SK-N-MC (cell line): Measurements from ENCODE around the gene TRAF3.
"Not testable (repeated sequence)": the region's sequence is repeated elsewhere in the genome, so short reads cannot be mapped to it uniquely, and the experiment has no call there.

ENCODE experiments used
- DNase-seq: peaks from one replicate; pipeline ENCODE4 v3.0.0-alpha.2; 2011; ENCODE audit warnings: low read depth, low spot score
- H3K27ac ChIP-seq: fragments of 200-600 bp; sonication (generic); 2 replicates; pipeline ENCODE4 v1.5.1; 2016; ENCODE audit warnings: mixed run types
- H3K36me3 ChIP-seq: fragments of 200-600 bp; sonication (generic); 2 replicates; pipeline ENCODE4 v1.6.1; 2017; ENCODE audit warnings: antibody characterized with exemption, low read length, mixed read lengths; ENCODE audit not compliant: insufficient read depth
- H3K4me3 ChIP-seq: fragments of 200-600 bp; sonication (generic); 2 replicates; pipeline ENCODE4 v1.5.1; 2016
- H3K9ac ChIP-seq: fragments of 200-600 bp; sonication (generic); 2 replicates; pipeline ENCODE4 v1.8.0; 2017; ENCODE audit warnings: mixed run types, mixed read lengths; ENCODE audit not compliant: insufficient read length
- H3K9me3 ChIP-seq: fragments of 200-600 bp; sonication (generic); 2 replicates; pipeline ENCODE4 v1.6.1; 2017; ENCODE audit warnings: low read depth, mild to moderate bottlenecking, antibody characterized with exemption, low read length, moderate library complexity, mixed read lengths
- EZH2 ChIP-seq: fragments of 200-600 bp; sonication (generic); IDR thresholded peaks from one replicate; pipeline ENCODE4 v1.6.1; 2017; ENCODE audit warnings: antibody characterized with exemption
- FOXP2 ChIP-seq: optimal IDR thresholded peaks from 2 replicates; pipeline ENCODE3; 2011; ENCODE audit warnings: mild to moderate bottlenecking, moderate library complexity; ENCODE audit not compliant: insufficient read depth; ENCODE audit errors: extremely low read length, control extremely low read depth
- POLR2AphosphoS5 ChIP-seq: IDR thresholded peaks from 2 replicates; pipeline ENCODE4 v1.6.1; 2012; ENCODE audit warnings: mild to moderate bottlenecking, low read depth, low read length, borderline replicate concordance

Gene TRAF3

DNA sequence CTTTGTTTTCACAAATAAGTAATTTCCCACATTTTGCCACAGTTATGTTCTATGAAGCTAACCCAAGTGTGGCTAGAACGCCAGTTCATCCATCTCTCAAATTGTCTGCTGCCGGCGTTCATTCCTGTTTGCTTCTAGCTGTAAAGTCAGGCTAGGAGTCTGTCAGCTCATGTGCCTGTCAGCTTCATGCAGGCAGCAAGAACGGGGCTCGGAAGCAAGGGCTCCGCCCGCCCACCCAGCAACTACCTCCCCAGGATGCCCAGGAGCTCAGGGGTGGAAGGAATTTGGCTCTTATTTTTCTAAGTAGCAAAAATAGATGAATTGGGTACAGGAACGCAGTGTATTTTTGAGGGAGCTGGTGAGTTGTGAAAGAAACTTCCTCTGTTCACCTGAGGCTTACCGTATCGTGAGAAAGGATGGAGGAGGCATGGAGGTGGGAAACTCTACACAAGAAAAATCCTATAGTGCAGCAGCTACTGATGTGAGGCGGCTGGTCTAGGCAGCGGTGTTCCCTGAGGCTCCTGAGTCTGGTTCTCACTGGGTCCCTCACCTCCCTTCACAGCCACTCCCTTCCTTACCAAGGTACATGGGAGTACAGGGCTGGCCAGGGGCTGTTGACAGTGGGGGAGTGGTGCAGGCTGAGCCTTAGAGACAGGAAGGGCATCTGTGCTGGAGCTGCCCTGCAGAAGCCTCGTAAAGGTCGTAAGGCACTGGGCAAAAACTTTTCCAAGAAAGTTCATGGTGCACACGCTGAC, 90.8 kb downstream of the TRAF3 start:
- H3K9ac ChIP-seq, result no peak overlapping the region
- no peak overlapping the region for H3K4me3 ChIP-seq
- TF ChIP-seq POLR2AphosphoS5, result no peak
- TF ChIP-seq EZH2, result no peak
- TF ChIP-seq FOXP2, result no peak
- H3K27ac ChIP-seq, result no peak overlapping the region
- peaks cover 49% of the 10 kb centered on the region for H3K36me3 ChIP-seq
- no peaks in the 10 kb centered on the region for H3K9me3 ChIP-seq
- DNase-seq, result no peak

GRCh38 chr14:102868956-102869547, 91.8 kb downstream of the TRAF3 start:
- TF ChIP-seq POLR2AphosphoS5 (no peak), EZH2 (no peak)
- no peaks in the 10 kb centered on the region for H3K9me3 ChIP-seq
- H3K4me3 ChIP-seq, result no peak overlapping the region
- H3K36me3 ChIP-seq, result peaks cover 46% of the 10 kb centered on the region
- no peak overlapping the region for H3K27ac ChIP-seq
- no peak overlapping the region for H3K9ac ChIP-seq
- no peak for DNase-seq

- H3K27ac ChIP-seq, result no peak overlapping the region
- H3K36me3 ChIP-seq, result peaks cover 45% of the 10 kb centered on the region
- no peak overlapping the region for H3K9ac ChIP-seq
- DNase-seq, result no peak
- TF ChIP-seq POLR2AphosphoS5, result no peak
- TF ChIP-seq EZH2, result no peak
- TF ChIP-seq FOXP2, result no peak
- H3K4me3 ChIP-seq, result no peak overlapping the region
- H3K9me3 ChIP-seq, result no peaks in the 10 kb centered on the region
Observed at GRCh38 chr14:102870246-102870645, 93.0 kb downstream of the TRAF3 start.

DNA sequence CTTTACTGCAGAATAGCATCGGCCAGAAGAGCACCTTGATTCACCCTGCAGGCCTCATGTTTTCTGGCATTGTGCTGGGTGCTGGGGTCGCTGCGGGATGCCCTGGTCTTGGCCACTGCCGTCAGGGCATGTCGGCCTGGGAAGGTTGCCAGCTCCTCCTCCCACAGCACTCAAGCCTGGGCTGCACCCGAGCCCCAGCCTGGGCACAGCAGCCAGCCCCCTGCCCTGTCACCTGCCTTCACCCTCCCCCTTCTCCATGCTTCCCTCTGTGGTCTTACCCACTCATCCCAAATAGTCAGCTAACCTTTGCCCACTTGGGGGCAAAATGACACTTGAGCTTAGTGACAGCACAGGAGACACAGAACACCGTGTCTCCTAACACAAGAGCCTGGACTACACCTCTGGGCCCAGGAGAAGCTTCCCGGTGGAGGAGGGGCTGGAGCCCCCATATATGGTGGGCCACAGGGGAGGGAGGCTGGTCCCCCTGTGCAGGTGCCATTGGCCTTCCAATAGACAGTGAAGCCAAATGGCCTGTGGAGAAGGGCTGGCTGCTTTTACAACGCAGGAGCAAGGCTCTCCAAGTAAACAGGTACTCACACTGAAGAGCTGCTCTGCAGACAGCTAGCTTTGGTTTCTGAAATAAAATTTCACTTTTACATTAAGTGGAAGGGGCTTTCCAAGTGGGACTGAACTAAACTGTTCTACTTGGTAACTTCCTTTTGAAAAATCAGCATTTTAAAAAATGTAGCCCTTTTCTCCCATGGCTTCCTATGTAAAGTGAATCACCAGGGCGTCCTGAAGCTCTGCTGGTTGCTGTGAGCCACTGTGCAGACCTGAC, 94.0 kb downstream of the TRAF3 start:
- H3K36me3 ChIP-seq, result peaks cover 55% of the 10 kb centered on the region
- no peak for DNase-seq
- no peaks in the 10 kb centered on the region for H3K9me3 ChIP-seq
- H3K9ac ChIP-seq, result no peak overlapping the region
- no peak overlapping the region for H3K4me3 ChIP-seq
- TF ChIP-seq EZH2 (no peak), FOXP2 (no peak), POLR2AphosphoS5 (no peak)
- H3K27ac ChIP-seq, result no peak overlapping the region

DNA sequence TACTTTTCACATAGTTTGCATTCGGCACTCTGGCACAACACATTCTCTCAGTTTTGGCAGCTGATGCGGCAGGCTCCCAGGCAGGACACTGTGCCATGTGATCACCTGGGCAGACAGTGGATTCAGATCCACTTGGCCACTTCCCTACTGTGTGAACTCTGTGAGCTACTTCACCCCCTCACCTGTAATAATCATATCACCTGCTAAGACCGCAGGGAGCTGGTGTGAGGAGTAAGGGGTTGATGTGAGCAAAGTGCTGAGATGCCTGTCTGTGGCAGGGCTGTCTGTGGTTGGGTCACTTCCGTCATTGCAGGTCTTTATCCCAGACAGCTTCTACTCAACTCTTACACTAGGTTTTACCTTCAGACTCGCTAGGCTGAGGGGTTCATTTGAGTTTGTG, 94.8 kb downstream of the TRAF3 start:
- TF ChIP-seq EZH2, result no peak
- TF ChIP-seq POLR2AphosphoS5, result no peak
- TF ChIP-seq FOXP2, result no peak
- H3K4me3 ChIP-seq, result no peak overlapping the region
- H3K9me3 ChIP-seq, result no peaks in the 10 kb centered on the region
- H3K27ac ChIP-seq, result no peak overlapping the region
- no peak overlapping the region for H3K9ac ChIP-seq
- H3K36me3 ChIP-seq, result peaks cover 63% of the 10 kb centered on the region
- no peak for DNase-seq

- Histone ChIP-seq H3K9me3 (no peaks in the 10 kb centered on the region), H3K4me3 (no peak overlapping the region), H3K27ac (no peak overlapping the region), H3K9ac (no peak overlapping the region), H3K36me3 (peaks cover 74% of the 10 kb centered on the region)
- DNase-seq, result no peak
- TF ChIP-seq POLR2AphosphoS5, result no peak
Observed at GRCh38 chr14:102873131-102873530, 95.9 kb downstream of the TRAF3 start.

DNA sequence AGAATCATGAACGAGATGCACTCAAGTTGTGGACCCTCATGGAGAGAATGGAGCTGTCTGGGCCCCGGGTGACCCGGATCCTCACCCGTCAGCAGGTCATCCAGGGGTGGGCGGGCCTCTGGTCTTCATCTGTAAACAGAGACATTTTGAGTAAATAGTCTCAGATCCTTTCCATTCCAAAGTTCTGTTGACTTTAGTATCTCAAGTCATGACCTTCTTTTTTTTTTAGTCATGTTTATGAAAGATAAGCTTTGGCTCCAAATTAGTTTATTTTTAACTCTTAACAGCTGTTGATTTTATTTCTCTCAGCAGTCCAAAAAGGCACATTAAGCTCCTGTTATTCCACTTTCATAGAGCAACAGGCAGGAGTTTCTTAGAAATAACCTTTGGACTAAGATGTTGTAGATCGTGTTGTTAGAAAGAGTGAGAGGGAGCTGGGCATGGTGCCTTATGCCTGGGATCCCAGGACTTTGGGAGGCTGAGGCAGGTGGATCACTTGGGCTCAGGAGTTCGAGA, 96.4 kb downstream of the TRAF3 start:
- Histone ChIP-seq H3K9ac (no peak overlapping the region), H3K36me3 (peaks cover 75% of the 10 kb centered on the region), H3K4me3 (no peak overlapping the region), H3K9me3 (no peaks in the 10 kb centered on the region), H3K27ac (no peak overlapping the region)
- no peak for DNase-seq
- no peak for TF ChIP-seq POLR2AphosphoS5
- TF ChIP-seq FOXP2, result no peak
- no peak for TF ChIP-seq EZH2

DNA sequence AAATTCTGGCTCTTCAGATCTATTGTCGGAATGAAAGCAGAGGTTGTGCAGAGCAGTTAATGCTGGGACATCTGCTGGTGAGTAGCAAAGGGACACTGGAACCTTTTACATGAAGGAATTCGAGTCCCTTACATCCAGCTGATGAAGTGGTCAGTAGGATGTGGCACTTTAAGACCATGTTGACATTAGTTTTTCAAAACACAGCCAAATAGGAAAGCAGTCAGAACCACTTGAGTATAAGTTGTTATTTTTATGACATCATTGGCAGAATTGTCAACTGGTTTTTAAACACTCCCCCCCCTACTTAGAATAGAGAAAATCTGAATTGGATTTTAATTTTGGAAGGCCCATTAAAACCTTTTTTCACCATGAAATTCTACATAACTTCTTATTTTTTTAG, 98.4 kb downstream of the TRAF3 start:
- H3K36me3 ChIP-seq, result peaks cover 61% of the 10 kb centered on the region
- H3K9ac ChIP-seq, result no peak overlapping the region
- H3K27ac ChIP-seq, result no peak overlapping the region
- no peaks in the 10 kb centered on the region for H3K9me3 ChIP-seq
- no peak for DNase-seq
- no peak overlapping the region for H3K4me3 ChIP-seq
- no peak for TF ChIP-seq EZH2
- no peak for TF ChIP-seq POLR2AphosphoS5
- TF ChIP-seq FOXP2, result no peak

DNA sequence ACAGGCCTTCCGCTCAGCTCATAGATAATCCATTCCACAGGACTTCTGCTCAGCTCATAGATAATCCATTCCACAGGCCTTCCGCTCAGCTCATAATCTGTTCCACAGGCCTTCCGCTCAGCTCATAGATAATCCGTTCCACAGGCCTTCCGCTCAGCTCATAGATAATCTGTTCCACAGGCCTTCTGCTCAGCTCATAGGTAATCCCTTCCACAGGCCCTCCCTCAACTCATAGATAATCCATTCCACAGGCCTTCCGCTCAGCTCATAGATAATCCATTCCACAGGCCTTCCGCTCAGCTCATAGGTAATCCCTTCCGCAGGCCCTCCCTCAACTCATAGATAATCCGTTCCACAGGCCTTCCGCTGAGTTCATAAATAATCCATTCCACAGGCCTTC, 100.3 kb downstream of the TRAF3 start:
- DNase-seq, H3K9me3 ChIP-seq, H3K27ac ChIP-seq, H3K4me3 ChIP-seq, H3K9ac ChIP-seq: not testable (repeated sequence)
- H3K36me3 ChIP-seq, result peaks cover 43% of the 10 kb centered on the region
